Gastrocnemius medialis (tissue), 4 donors: ENCODE results near the gene TENT5A.

ENCODE experiments used
- CTCF ChIP-seq, 5 experiments: fragments of 450-650 bp in 3 of 5; fragments of 200-600 bp in 2 of 5; sonication (generic) in 2 of 5; IDR thresholded peaks in 4 of 5; conservative IDR thresholded peaks in 1 of 5; 1 replicate in 4 of 5; 2 replicates in 1 of 5; pipeline ENCODE4 v1.5.1; 2016 to 2019; ENCODE audit warnings: antibody characterized with exemption in 5 of 5, mild to moderate bottlenecking in 3 of 5, moderate library complexity in 3 of 5
- POLR2A ChIP-seq, 2 donors: fragments of 450-650 bp; IDR thresholded peaks; one replicate each; pipeline ENCODE4 v1.6.1; 2017; ENCODE audit warnings: antibody characterized with exemption in 2 of 2, mild to moderate bottlenecking in 2 of 2, moderate library complexity in 2 of 2

GRCh38 chr6:81753711-81754577 is 1.5 kb upstream of the TENT5A start:
- TF ChIP-seq CTCF (IDR thresholded peaks at IDR 0.05 in 4 of 5, conservative IDR thresholded peaks at IDR 0.05 in 1 of 5) (peak; percentile 74 to 86 (median 77)), POLR2A (IDR thresholded peaks at IDR 0.05) (no peak)
